ENCODE data around the gene STK17A. TPM values are rescaled to one million over a fixed set of nuclear protein-coding genes. Genes with fewer than 3 reads are reported as not detected.

The STK17A gene
- total and polyA plus RNA-seq, 2 of the 8 experiments (the other 6 are each of a cell fraction or from before 2014, with no cell fraction given), result 2.2 to 12.2 TPM

GRCh38 chr7:43590862-43591557, 8.1 kb downstream of the STK17A start:
- Histone ChIP-seq H3K18ac (ENCODE audit: extremely low read depth, low read length) (no peak overlapping the region), H3K79me1 (ENCODE audit: low read depth, low read length) (peaks cover 2% of the 10 kb centered on the region; the same call in 1 of the 2 replicates), H2BK15ac (ENCODE audit: low read length) (no peak overlapping the region), H2BK20ac (ENCODE audit: low read length) (no peak overlapping the region), H3K4ac (replicated peaks; ENCODE audit: insufficient read length, low read depth, low read length) (no peak overlapping the region), H4K91ac (replicated peaks; ENCODE audit: insufficient read length, low read length) (no peak overlapping the region), H3K27me3 (replicated peaks in 1 of 4; ENCODE audit: control insufficient read depth in 3 of 4, extremely low read depth in 1 of 4, insufficient read depth in 3 of 4, low read length in 3 of 4) (no peaks in the 10 kb centered on the region), H2BK120ac (replicated peaks; ENCODE audit: low read depth, low read length) (no peak overlapping the region), H2AFZ (ENCODE audit: low read length) (no peak overlapping the region), H2BK5ac (ENCODE audit: low read depth, low read length) (no peak overlapping the region), H4K5ac (ENCODE audit: insufficient read length, low read depth, low read length) (no peak overlapping the region), H4K8ac (ENCODE audit: extremely low read depth, insufficient read depth, low read length) (no peak overlapping the region), H3K9ac (replicated peaks in 1 of 4; ENCODE audit: extremely low read depth in 1 of 4, low read depth in 3 of 4, low read length in 3 of 4) (no peak overlapping the region), H3K56ac (replicated peaks; ENCODE audit: insufficient read length, low read depth, low read length) (no peak overlapping the region), H3K79me2 (ENCODE audit: control insufficient read depth in 1 of 2, insufficient read depth in 2 of 2, low read length in 2 of 2) (peaks cover 0 to 64% of the 10 kb centered on the region in 2 experiments; a peak in 2 of 4 replicates), H2AK5ac (ENCODE audit: low read depth, low read length) (no peak overlapping the region), H3K27ac (ENCODE audit: low read depth, low read length) (no peak overlapping the region), H2BK12ac (ENCODE audit: low read depth, low read length) (no peak overlapping the region), H3K23me2 (ENCODE audit: low read depth, low read length) (no peaks in the 10 kb centered on the region), H3K9me3 (ENCODE audit: insufficient read depth in 2 of 2, low read depth in 1 of 2, low read length in 1 of 2) (no peaks in the 10 kb centered on the region), H3K23ac (ENCODE audit: insufficient read length) (no peak overlapping the region), H4K20me1 (replicated peaks in 1 of 2; ENCODE audit: control insufficient read depth in 1 of 2, insufficient read depth in 2 of 2, low read length in 2 of 2) (peaks cover 2 to 3% of the 10 kb centered on the region in 2 experiments), H3K4me2 (ENCODE audit: insufficient read depth in 1 of 2, low read depth in 2 of 2, low read length in 2 of 2) (no peak overlapping the region), H3K36me3 (ENCODE audit: control insufficient read depth in 2 of 4, insufficient read depth in 4 of 4, low read length in 3 of 4) (no peaks in the 10 kb centered on the region), H3K4me3 (ENCODE audit: extremely low read depth in 1 of 4, insufficient read depth in 2 of 4, low read depth in 3 of 4, low read length in 4 of 4) (no peak overlapping the region), H3K4me1 (replicated peaks in 1 of 4; ENCODE audit: control insufficient read depth in 3 of 4, insufficient read depth in 4 of 4, low read length in 3 of 4) (peaks cover 0 to 3% (median under 1%) of the 10 kb centered on the region in 4 experiments; a peak in 2 of 7 replicates), H3K14ac (ENCODE audit: insufficient read length) (no peak overlapping the region)
- DNase-seq (ENCODE audit: low read depth in 1 of 2, low spot score in 2 of 2), result no peak
- no peak for FAIRE-seq
- 91% methylated on average over 2 of the region's 2 CpGs; no CpG with 5 or more reads in 1 of the 2 experiments for WGBS, 2 experiments (ENCODE audit: extremely low coverage in 1 of 2, insufficient coverage in 1 of 2, insufficient read length in 1 of 2, insufficient replicate concordance in 2 of 2, low coverage in 1 of 2, low lambda C conversion rate in 2 of 2, missing lambda C conversion rate in 1 of 2)
- ChIA-PET CTCF (ENCODE audit: partially characterized antibody) (interaction anchor here (1.0 to 1.4 kb wide), 3 partner anchors 8 to 247 kb away, joined by 3 to 6 read pairs (median 4); partner anchors contain the start of gene STK17A), POLR2A (ENCODE audit: partially characterized antibody) (no interaction called here)
- TF ChIP-seq POLR2A (IDR thresholded peaks at IDR 0.05; ENCODE audit: control extremely low read depth in 1 of 2, low read depth in 2 of 2, low read length in 2 of 2), result no peak
